ENCODE results near the gene WDR44. TPM values are rescaled to one million over a fixed set of nuclear protein-coding genes. Genes with fewer than 3 reads are reported as not detected.

WDR44 gene
- total and polyA plus RNA-seq, 2 donors (not counting 3 experiments of a cell fraction or from before 2014, with no cell fraction given) = 6.5 to 17.4 TPM

GRCh38 chrX:118348186-118348810 is 2.4 kb downstream of the WDR44 start:
- peak; percentile 8 for FAIRE-seq
- BruUV-seq (replicated peaks) = no TSS peak
- Histone ChIP-seq H3K9me3 (replicated peaks; ENCODE audit: control insufficient read depth, insufficient read depth, low read length) (no peaks in the 10 kb centered on the region), H3K27me3 (ENCODE audit: control insufficient read depth in 2 of 2, insufficient read depth in 2 of 2, low read length in 2 of 2) (no peaks in the 10 kb centered on the region), H3K27ac (ENCODE audit: insufficient read depth, low read depth, low read length) (peak overlapping the region; percentile 86), H3K4me1 (ENCODE audit: control insufficient read depth, extremely low read depth, insufficient read depth, low read length) (peaks cover 34% of the 10 kb centered on the region), H2AFZ (ENCODE audit: low read depth, low read length) (no peak overlapping the region), H3K4me3 (replicated peaks in 1 of 3; ENCODE audit: insufficient read depth in 1 of 3, low read depth in 1 of 3, low read length in 3 of 3) (peak overlapping the region; percentile 66 to 98 (median 93)), H4K20me1 (replicated peaks; ENCODE audit: control insufficient read depth, extremely low read depth, insufficient read depth, low read length) (no peaks in the 10 kb centered on the region), H3K9ac (replicated peaks; ENCODE audit: extremely low read depth, insufficient read depth, low read length) (peak overlapping the region; percentile 92), H3K4me2 (ENCODE audit: insufficient read depth, low read length) (peak overlapping the region; percentile 99), H3K79me2 (ENCODE audit: control insufficient read depth, insufficient read depth, low read length) (peaks cover 70% of the 10 kb centered on the region), H3K9me1 (replicated peaks; ENCODE audit: control insufficient read depth, extremely low read depth, insufficient read depth, low read length) (no peaks in the 10 kb centered on the region), H3K36me3 (ENCODE audit: control insufficient read depth in 2 of 2, extremely low read depth in 1 of 2, insufficient read depth in 2 of 2, low read length in 2 of 2) (no peaks in the 10 kb centered on the region)
- no peak for TF ChIP-seq CTCF (IDR thresholded peaks at IDR 0.05; ENCODE audit: extremely low read depth in 1 of 2, insufficient read depth in 1 of 2, low read depth in 1 of 2, low read length in 2 of 2)
- TF ChIP-seq FOS (IDR thresholded peaks at IDR 0.05; ENCODE audit: borderline replicate concordance, insufficient read depth, low read length) = peak; percentile 14
- intact Hi-C loops (cut with micrococcal nuclease) = loop anchor here (5.0 kb wide), 1 partner anchor 59 kb away; no protein-coding TSS in a partner anchor
- DNase-seq (ENCODE audit: low read depth, low spot score) = no peak
- CTCF ChIA-PET = interaction anchor here (0.9 to 1.0 kb wide), 2 partner anchors 34 to 135 kb away, joined by 3 read pairs; no protein-coding TSS in a partner anchor
- dilution Hi-C loops (cut with MboI; ENCODE audit: extremely low pct_ligation_motif_present, low sequenced_read_pairs) = no loop called here
- POLR2A ChIA-PET = no interaction called here

- H3K9ac ChIP-seq (replicated peaks; ENCODE audit: extremely low read depth, insufficient read depth, low read length) = no peak overlapping the region
- no peak overlapping the region for H3K4me2 ChIP-seq (ENCODE audit: insufficient read depth, low read length)
- dilution Hi-C loops (cut with MboI; ENCODE audit: extremely low pct_ligation_motif_present, low sequenced_read_pairs) (no loop called here), intact Hi-C loops (cut with micrococcal nuclease) (loop anchor here (5.0 kb wide), 1 partner anchor 58 kb away; no protein-coding TSS in a partner anchor)
- POLR2A ChIA-PET = no interaction called here
- H3K9me3 ChIP-seq (replicated peaks; ENCODE audit: control insufficient read depth, insufficient read depth, low read length) = no peaks in the 10 kb centered on the region
- H4K20me1 ChIP-seq (replicated peaks; ENCODE audit: control insufficient read depth, extremely low read depth, insufficient read depth, low read length) = no peaks in the 10 kb centered on the region
- no peaks in the 10 kb centered on the region for H3K36me3 ChIP-seq (ENCODE audit: control insufficient read depth in 2 of 2, extremely low read depth in 1 of 2, insufficient read depth in 2 of 2, low read length in 2 of 2)
- H3K79me2 ChIP-seq (ENCODE audit: control insufficient read depth, insufficient read depth, low read length) = peaks cover 76% of the 10 kb centered on the region
- no peak overlapping the region for H3K4me3 ChIP-seq (replicated peaks in 1 of 3; ENCODE audit: insufficient read depth in 1 of 3, low read depth in 1 of 3, low read length in 3 of 3)
- H3K9me1 ChIP-seq (replicated peaks; ENCODE audit: control insufficient read depth, extremely low read depth, insufficient read depth, low read length) = no peaks in the 10 kb centered on the region
- CTCF ChIA-PET = interaction anchor here (0.9 kb wide), 1 partner anchor 136 kb away, joined by 3 read pairs; no protein-coding TSS in a partner anchor
- no peak overlapping the region for H3K27ac ChIP-seq (ENCODE audit: insufficient read depth, low read depth, low read length)
- FAIRE-seq (no peak), DNase-seq (ENCODE audit: low read depth, low spot score) (no peak)
- H3K4me1 ChIP-seq (ENCODE audit: control insufficient read depth, extremely low read depth, insufficient read depth, low read length) = peaks cover 37% of the 10 kb centered on the region
- BruUV-seq (replicated peaks) = no TSS peak
- no peak overlapping the region for H2AFZ ChIP-seq (ENCODE audit: low read depth, low read length)
- H3K27me3 ChIP-seq (ENCODE audit: control insufficient read depth in 2 of 2, insufficient read depth in 2 of 2, low read length in 2 of 2) = no peaks in the 10 kb centered on the region
- TF ChIP-seq FOS (IDR thresholded peaks at IDR 0.05; ENCODE audit: borderline replicate concordance, insufficient read depth, low read length) = no peak
- TF ChIP-seq POLR2A (IDR thresholded peaks at IDR 0.05; ENCODE audit: low read depth, low read length) = no peak
- TF ChIP-seq POLR2AphosphoS5 (IDR thresholded peaks at IDR 0.05; ENCODE audit: insufficient read depth, low read depth, low read length) = no peak
- no peak for TF ChIP-seq MAX (IDR thresholded peaks at IDR 0.05; ENCODE audit: insufficient read depth, insufficient read length)
- no peak for TF ChIP-seq CTCF (IDR thresholded peaks at IDR 0.05; ENCODE audit: extremely low read depth in 1 of 2, insufficient read depth in 1 of 2, low read depth in 1 of 2, low read length in 2 of 2)
- no peak for TF ChIP-seq JUN (IDR thresholded peaks at IDR 0.05; ENCODE audit: borderline replicate concordance, insufficient read depth, insufficient read length, low read depth)
- TF ChIP-seq MYC (IDR thresholded peaks at IDR 0.05; ENCODE audit: low read depth, low read length) = no peak
- TF ChIP-seq GATA2 (IDR thresholded peaks at IDR 0.05; ENCODE audit: insufficient read depth, insufficient read length, low read depth, low read length) = no peak
- no peak for TF ChIP-seq EZH2 (IDR thresholded peaks at IDR 0.05; ENCODE audit: borderline replicate concordance, low read depth, low read length, severe bottlenecking)
Measured at GRCh38 chrX:118349188-118349587, 3.3 kb downstream of the WDR44 start.
